ENCODE results near the gene PLXNA4. TPM values are rescaled to one million over a fixed set of nuclear protein-coding genes. Genes with fewer than 3 reads are reported as not detected.

Gene PLXNA4
- total and polyA plus RNA-seq, 12 donors: 0.83 to 17.0 (median 11.5) TPM

GRCh38 chr7:132500727-132501440 lies 75.4 kb downstream of the PLXNA4 start:
- Histone ChIP-seq H3K36me3 (no peaks in the 10 kb centered on the region), H3K27ac (peak overlapping the region in 2 of 10 donors; percentile 4 to 16), H3K4me1 (peaks cover 6 to 32% (median 17%) of the 10 kb centered on the region in 9 donors), H3K4me3 (no peak overlapping the region), H3K9me3 (no peaks in the 10 kb centered on the region), H3K27me3 (no peaks in the 10 kb centered on the region)
- 28 to 35% methylated on average over 10 of the region's 10 CpGs for WGBS, 2 donors
- intact Hi-C loops (cut with DNase I): loop anchor here (2.0 to 10.0 kb wide), 7 partner anchors 74 to 189 kb away; partner anchors contain the start of gene PLXNA4 (in 1 of the 10)
- DNase-seq (peak; percentile 55 to 77), ATAC-seq (peak; percentile 72 to 90 (median 84))
- peak in 8 of 9 donors; percentile 40 to 69 (median 52) for TF ChIP-seq CTCF (IDR thresholded peaks at IDR 0.05)

- DNase-seq (no peak), ATAC-seq (no peak)
- no peaks in the 10 kb centered on the region for H3K27me3 ChIP-seq
- no peak overlapping the region for H3K27ac ChIP-seq
- no peak for TF ChIP-seq CTCF (IDR thresholded peaks at IDR 0.05)
- WGBS, 2 donors: 90 to 94% methylated on average over 5 of the region's 5 CpGs
- intact Hi-C loops (cut with DNase I): loop anchor here in 1 of 10 donors (10.0 kb wide), 1 partner anchor 105 kb away; no protein-coding TSS in a partner anchor
- no peak overlapping the region for H3K4me3 ChIP-seq
- H3K9me3 ChIP-seq: no peaks in the 10 kb centered on the region
- peaks cover 6 to 30% (median 17%) of the 10 kb centered on the region in 9 donors for H3K4me1 ChIP-seq
- H3K36me3 ChIP-seq: no peaks in the 10 kb centered on the region
These were observed 76.8 kb downstream of the PLXNA4 start for GRCh38 chr7:132499487-132499886.

- H3K27ac ChIP-seq: no peak overlapping the region
- H3K36me3 ChIP-seq: no peaks in the 10 kb centered on the region
- H3K4me1 ChIP-seq: peaks cover 6 to 30% (median 17%) of the 10 kb centered on the region in 9 donors
- no peak for TF ChIP-seq CTCF (IDR thresholded peaks at IDR 0.05)
- H3K9me3 ChIP-seq: no peaks in the 10 kb centered on the region
- peak in 1 of 8 donors; percentile 12 for ATAC-seq
- no peak for DNase-seq
- WGBS, 2 donors: 63 to 67% methylated on average over 3 of the region's 3 CpGs
- H3K4me3 ChIP-seq: no peak overlapping the region
- no peaks in the 10 kb centered on the region for H3K27me3 ChIP-seq
- intact Hi-C loops (cut with DNase I): loop anchor here in 1 of 10 donors (10.0 kb wide), 1 partner anchor 104 kb away; no protein-coding TSS in a partner anchor
These were observed 77.2 kb downstream of the PLXNA4 start for GRCh38 chr7:132499065-132499464.

- DNase-seq (no peak), ATAC-seq (no peak)
- no peaks in the 10 kb centered on the region for H3K9me3 ChIP-seq
- H3K27me3 ChIP-seq: no peaks in the 10 kb centered on the region
- H3K36me3 ChIP-seq: no peaks in the 10 kb centered on the region
- H3K4me1 ChIP-seq: peaks cover 6 to 30% (median 17%) of the 10 kb centered on the region in 9 donors
- intact Hi-C loops (cut with DNase I): loop anchor here in 1 of 10 donors (10.0 kb wide), 1 partner anchor 104 kb away; no protein-coding TSS in a partner anchor
- H3K4me3 ChIP-seq: no peak overlapping the region
- no peak overlapping the region for H3K27ac ChIP-seq
- no peak for TF ChIP-seq CTCF (IDR thresholded peaks at IDR 0.05)
- WGBS, 2 donors: 75 to 84% methylated on average over 4 of the region's 4 CpGs
These were observed 78.0 kb downstream of the PLXNA4 start for GRCh38 chr7:132498319-132498718.

Data from heart right ventricle (tissue), 16 donors.